ENCODE results near the gene APMAP.

- TF ChIP-seq EZH2 (optimal IDR thresholded peaks at IDR 0.05; ENCODE audit: low read depth, low read length) (no peak), CTCF (IDR thresholded peaks at IDR 0.05; ENCODE audit: low read length) (no peak)
Measured at GRCh38 chr20:24936526-24937407, 55.8 kb downstream of the APMAP start.
